ENCODE data around the gene EML1. TPM values are rescaled to one million over a fixed set of nuclear protein-coding genes. Genes with fewer than 3 reads are reported as not detected.

EML1 gene
- total RNA-seq, 1 experiment from 2014 or later, result 7.2 TPM

DNA sequence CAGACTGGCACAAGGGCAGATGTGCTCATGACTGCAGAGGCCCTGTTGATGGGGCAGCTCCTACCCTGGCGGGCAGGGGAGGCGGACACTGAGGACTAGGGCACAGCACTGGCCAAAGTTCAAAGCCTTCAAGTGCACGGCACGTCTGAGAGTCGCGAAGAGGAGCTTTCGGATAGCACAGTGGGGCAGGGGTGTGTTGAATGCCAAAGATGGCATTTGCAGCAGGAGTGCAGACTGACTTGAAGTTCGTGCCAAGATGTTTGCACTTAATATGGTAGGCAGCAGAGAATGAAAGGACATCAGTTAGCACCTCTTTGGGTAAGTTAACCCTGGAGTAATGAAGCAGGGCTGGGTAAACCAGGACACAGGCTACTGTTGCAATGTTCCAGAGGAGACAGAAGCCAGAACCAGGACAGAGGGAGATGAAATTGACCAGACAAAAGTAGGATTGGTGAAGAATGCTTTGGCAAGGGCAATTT is 6.7 kb upstream of the EML1 start:
- Mint-ChIP-seq H3K9me3 (ENCODE audit: unreplicated experiment) (no peaks in the 10 kb centered on the region), H3K27me3 (ENCODE audit: insufficient read depth, unreplicated experiment) (peaks cover 2% of the 10 kb centered on the region), H3K4me1 (ENCODE audit: low read depth, unreplicated experiment) (peaks cover 12% of the 10 kb centered on the region), H3K27ac (ENCODE audit: unreplicated experiment) (no peak overlapping the region), H3K4me3 (ENCODE audit: unreplicated experiment) (no peak overlapping the region), H3K36me3 (ENCODE audit: insufficient read depth, unreplicated experiment) (peaks cover 4% of the 10 kb centered on the region)
- ChIA-PET CTCF (no interaction called here), POLR2A (no interaction called here)
- intact Hi-C loops (cut with micrococcal nuclease; ENCODE audit: unreplicated experiment), result no loop called here
- Histone ChIP-seq H3K4me3 (ENCODE audit: low read depth, low read length) (no peak overlapping the region), H3K27me3 (replicated peaks; ENCODE audit: control insufficient read depth, insufficient read depth, low read length) (no peaks in the 10 kb centered on the region), H3K9me3 (no peaks in the 10 kb centered on the region), H3K4me1 (peaks cover 16% of the 10 kb centered on the region), H3K36me3 (ENCODE audit: control insufficient read depth, insufficient read depth, low read length) (no peaks in the 10 kb centered on the region)
- BruUV-seq (replicated peaks), result no TSS peak
- no peak for DNase-seq
- TF ChIP-seq, protein P1, sequence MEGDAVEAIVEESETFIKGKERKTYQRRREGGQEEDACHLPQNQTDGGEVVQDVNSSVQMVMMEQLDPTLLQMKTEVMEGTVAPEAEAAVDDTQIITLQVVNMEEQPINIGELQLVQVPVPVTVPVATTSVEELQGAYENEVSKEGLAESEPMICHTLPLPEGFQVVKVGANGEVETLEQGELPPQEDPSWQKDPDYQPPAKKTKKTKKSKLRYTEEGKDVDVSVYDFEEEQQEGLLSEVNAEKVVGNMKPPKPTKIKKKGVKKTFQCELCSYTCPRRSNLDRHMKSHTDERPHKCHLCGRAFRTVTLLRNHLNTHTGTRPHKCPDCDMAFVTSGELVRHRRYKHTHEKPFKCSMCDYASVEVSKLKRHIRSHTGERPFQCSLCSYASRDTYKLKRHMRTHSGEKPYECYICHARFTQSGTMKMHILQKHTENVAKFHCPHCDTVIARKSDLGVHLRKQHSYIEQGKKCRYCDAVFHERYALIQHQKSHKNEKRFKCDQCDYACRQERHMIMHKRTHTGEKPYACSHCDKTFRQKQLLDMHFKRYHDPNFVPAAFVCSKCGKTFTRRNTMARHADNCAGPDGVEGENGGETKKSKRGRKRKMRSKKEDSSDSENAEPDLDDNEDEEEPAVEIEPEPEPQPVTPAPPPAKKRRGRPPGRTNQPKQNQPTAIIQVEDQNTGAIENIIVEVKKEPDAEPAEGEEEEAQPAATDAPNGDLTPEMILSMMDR (IDR thresholded peaks at IDR 0.05; ENCODE audit: insufficient read depth in 1 of 2, low read depth in 1 of 2, low read length in 1 of 2, severe bottlenecking in 1 of 2, unreplicated experiment in 1 of 2), result no peak

GRCh38 chr14:99788713-99789112 is 4.5 kb upstream of the EML1 start:
- no peak for DNase-seq
- H3K36me3 Mint-ChIP-seq (ENCODE audit: insufficient read depth, unreplicated experiment), result peaks cover 4% of the 10 kb centered on the region
- BruUV-seq (replicated peaks), result no TSS peak
- intact Hi-C loops (cut with micrococcal nuclease; ENCODE audit: unreplicated experiment), result no loop called here
- H3K9me3 ChIP-seq, result no peaks in the 10 kb centered on the region
- no peak overlapping the region for H3K27ac Mint-ChIP-seq (ENCODE audit: unreplicated experiment)
- no peak overlapping the region for H3K4me3 Mint-ChIP-seq (ENCODE audit: unreplicated experiment)
- no peaks in the 10 kb centered on the region for H3K36me3 ChIP-seq (ENCODE audit: control insufficient read depth, insufficient read depth, low read length)
- H3K4me1 Mint-ChIP-seq (ENCODE audit: low read depth, unreplicated experiment), result peaks cover 14% of the 10 kb centered on the region
- no peaks in the 10 kb centered on the region for H3K27me3 ChIP-seq (replicated peaks; ENCODE audit: control insufficient read depth, insufficient read depth, low read length)
- ChIA-PET POLR2A (no interaction called here), CTCF (no interaction called here)
- peaks cover 14% of the 10 kb centered on the region for H3K4me1 ChIP-seq
- H3K4me3 ChIP-seq (ENCODE audit: low read depth, low read length), result no peak overlapping the region
- H3K9me3 Mint-ChIP-seq (ENCODE audit: unreplicated experiment), result no peaks in the 10 kb centered on the region
- TF ChIP-seq, protein P1 (IDR thresholded peaks at IDR 0.05; ENCODE audit: insufficient read depth in 1 of 2, low read depth in 1 of 2, low read length in 1 of 2, severe bottlenecking in 1 of 2, unreplicated experiment in 1 of 2), result no peak
- peaks cover 2% of the 10 kb centered on the region for H3K27me3 Mint-ChIP-seq (ENCODE audit: insufficient read depth, unreplicated experiment)

GRCh38 chr14:99789581-99789980 is 3.6 kb upstream of the EML1 start:
- POLR2A ChIA-PET, result interaction anchor here (0.6 kb wide), 1 partner anchor 53 kb away, joined by 4 read pairs; no protein-coding TSS in a partner anchor
- intact Hi-C loops (cut with micrococcal nuclease; ENCODE audit: unreplicated experiment), result no loop called here
- CTCF ChIA-PET, result no interaction called here
- Histone ChIP-seq H3K27me3 (replicated peaks; ENCODE audit: control insufficient read depth, insufficient read depth, low read length) (no peaks in the 10 kb centered on the region), H3K9me3 (no peaks in the 10 kb centered on the region), H3K36me3 (ENCODE audit: control insufficient read depth, insufficient read depth, low read length) (no peaks in the 10 kb centered on the region), H3K4me3 (ENCODE audit: low read depth, low read length) (no peak overlapping the region), H3K4me1 (peaks cover 7% of the 10 kb centered on the region)
- H3K36me3 Mint-ChIP-seq (ENCODE audit: insufficient read depth, unreplicated experiment), result peaks cover 4% of the 10 kb centered on the region
- no peak for DNase-seq
- peaks cover 14% of the 10 kb centered on the region for H3K4me1 Mint-ChIP-seq (ENCODE audit: low read depth, unreplicated experiment)
- H3K27me3 Mint-ChIP-seq (ENCODE audit: insufficient read depth, unreplicated experiment), result peaks cover 2% of the 10 kb centered on the region
- H3K4me3 Mint-ChIP-seq (ENCODE audit: unreplicated experiment), result no peak overlapping the region
- no peaks in the 10 kb centered on the region for H3K9me3 Mint-ChIP-seq (ENCODE audit: unreplicated experiment)
- no TSS peak for BruUV-seq (replicated peaks)
- H3K27ac Mint-ChIP-seq (ENCODE audit: unreplicated experiment), result no peak overlapping the region
- TF ChIP-seq, protein P1 (IDR thresholded peaks at IDR 0.05; ENCODE audit: insufficient read depth in 1 of 2, low read depth in 1 of 2, low read length in 1 of 2, severe bottlenecking in 1 of 2, unreplicated experiment in 1 of 2), result no peak
